GM18505 (cell line): Measurements from ENCODE around the gene MAP3K1.
"Not testable (repeated sequence)": the region's sequence is repeated elsewhere in the genome, so short reads cannot be mapped to it uniquely, and the experiment has no call there.

ENCODE experiments used
- ATAC-seq: cut with Tn5 transposase; IDR thresholded peaks from one replicate; pipeline ENCODE4 v1.9.1; 2021; ENCODE audit not compliant: unreplicated experiment
- POLR2A ChIP-seq: IDR thresholded peaks from 4 replicates; pipeline ENCODE4 v1.6.1; 2011; ENCODE audit warnings: borderline replicate concordance; ENCODE audit not compliant: insufficient read depth, insufficient read length; ENCODE audit errors: extremely low read depth

The MAP3K1 gene

DNA sequence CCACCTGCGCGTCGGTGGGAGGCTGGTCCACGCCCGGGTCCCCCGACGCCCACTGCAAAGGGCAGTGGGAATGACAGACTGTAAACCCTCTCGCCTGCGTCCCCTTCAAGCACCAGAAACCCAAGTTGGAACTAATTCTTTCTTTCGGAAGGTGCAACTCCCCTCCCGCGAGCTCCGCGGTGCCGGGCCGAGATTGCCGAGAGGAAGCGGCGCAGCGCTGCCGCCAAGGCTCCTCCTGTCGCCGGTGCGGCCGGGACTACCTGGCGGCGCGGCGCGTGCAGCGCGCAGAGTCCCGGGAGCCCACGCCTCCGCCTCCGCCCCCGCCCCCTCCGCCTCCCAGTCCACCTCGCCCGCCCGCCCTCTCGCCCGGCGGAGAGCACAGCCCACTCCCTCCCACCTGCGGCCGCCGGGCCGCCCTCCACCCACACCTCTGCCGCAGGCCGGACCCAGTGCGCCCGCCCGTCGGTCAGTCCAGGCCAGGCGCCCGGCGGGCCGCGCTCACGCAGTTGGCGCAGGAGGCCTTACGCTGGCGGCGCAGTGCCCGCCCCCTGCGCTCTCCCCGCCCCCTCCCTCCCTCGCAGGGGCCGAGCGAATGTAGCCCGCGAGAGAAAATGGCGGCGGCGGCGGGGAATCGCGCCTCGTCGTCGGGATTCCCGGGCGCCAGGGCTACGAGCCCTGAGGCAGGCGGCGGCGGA lies at the start of gene MAP3K1:
MAP3K1 (plus strand) TSS at position 587 of the 695 bp plus-strand sequence; CDS start at position 612, 25 bp downstream.
- peak; percentile 53 for TF ChIP-seq POLR2A

DNA sequence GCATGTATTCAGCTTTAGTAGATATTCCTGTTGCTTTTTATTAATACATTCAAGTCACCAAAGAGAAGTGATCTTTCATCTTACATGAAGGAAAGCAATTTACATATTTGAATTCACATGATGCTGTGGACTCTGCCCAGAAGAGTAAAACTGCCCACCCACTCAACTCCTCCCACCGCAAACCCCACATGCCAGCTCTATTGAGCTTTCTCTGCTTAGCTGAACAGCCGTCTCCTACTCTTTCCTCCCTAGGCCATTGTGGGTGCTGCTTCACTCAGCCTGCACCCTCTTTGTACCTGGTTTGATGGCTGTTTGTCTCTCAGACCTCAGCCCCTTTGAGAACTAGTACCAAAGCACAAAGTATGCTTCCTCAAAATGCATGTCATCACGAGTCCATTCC lies 48.4 kb upstream of the MAP3K1 start:
- no peak for ATAC-seq
- no peak for TF ChIP-seq POLR2A

More for the DNA sequence above, at the start of gene MAP3K1:
- peak; percentile 60 for ATAC-seq

DNA sequence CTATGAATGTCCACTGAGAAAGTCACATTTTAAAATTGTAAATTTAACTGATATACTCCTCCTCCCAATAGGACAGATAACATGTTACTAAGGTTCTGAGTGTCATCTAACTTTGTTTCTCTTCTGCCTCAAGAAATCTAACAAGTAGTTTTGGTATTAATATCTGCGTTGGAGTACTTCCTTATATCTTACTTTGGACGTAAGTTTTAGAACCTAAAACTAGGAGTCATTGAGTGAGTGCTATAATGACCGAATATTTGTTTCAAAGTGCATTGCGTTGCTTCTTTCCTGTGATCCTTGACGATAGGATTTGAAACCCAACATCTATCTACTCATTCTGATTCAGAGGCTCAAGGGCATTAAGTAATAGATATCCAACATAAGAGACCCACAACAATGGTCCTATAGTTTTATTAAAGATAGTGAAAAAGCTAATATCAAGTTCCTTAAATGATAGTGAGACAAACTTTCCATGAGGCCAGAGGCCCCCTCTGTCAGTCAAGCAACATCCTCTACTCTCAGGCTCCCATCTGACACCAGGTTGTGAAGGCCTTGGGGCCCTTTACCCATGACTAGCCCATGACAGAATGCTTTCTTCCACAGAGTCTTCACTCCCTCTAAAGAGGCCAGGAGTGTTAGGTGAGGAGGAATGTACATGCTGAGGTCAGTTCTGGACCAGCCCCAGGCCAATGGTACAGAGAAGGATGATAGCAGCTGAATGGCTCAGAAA lies 45.3 kb upstream of the MAP3K1 start:
- no peak for ATAC-seq
- no peak for TF ChIP-seq POLR2A

DNA sequence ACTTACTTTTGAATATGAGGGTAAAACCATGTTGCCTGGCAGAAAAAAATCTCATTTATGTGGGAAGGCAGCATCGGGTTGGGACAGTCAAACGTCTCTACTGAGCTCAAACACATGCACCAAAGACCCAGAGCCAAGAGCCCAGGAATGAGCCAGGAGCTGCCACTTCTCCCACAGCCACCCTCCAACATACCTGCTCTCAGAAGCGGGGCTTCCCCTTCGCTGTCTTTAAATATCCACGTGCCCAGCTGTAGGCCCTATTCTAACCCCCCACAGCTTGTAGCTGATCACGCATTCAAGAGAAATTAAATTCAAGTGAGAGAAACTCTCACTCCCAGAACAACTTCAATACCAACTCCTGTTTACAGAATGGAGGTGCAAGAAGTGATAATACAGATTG lies 42.6 kb upstream of the MAP3K1 start:
- no peak for TF ChIP-seq POLR2A
- no peak for ATAC-seq

DNA sequence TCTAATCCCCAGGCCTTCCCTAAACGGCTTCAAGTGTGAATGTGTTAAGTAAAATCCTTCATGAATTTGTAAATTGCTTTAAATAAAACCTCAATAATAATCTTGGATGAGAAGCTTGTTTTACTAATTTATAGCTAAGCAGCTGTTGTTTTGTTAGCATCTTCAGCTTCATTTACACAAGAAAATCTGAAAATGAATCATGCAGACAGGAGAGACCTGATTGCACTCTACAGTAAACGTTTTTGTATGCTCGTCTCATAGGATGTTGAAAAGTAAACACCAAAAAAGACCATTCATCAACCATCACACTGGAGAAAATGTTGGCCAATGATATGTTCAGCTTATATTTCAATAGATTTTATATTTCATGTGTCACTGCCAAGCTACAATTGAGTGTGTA lies 40.4 kb upstream of the MAP3K1 start:
- TF ChIP-seq POLR2A, result no peak
- ATAC-seq, result no peak

DNA sequence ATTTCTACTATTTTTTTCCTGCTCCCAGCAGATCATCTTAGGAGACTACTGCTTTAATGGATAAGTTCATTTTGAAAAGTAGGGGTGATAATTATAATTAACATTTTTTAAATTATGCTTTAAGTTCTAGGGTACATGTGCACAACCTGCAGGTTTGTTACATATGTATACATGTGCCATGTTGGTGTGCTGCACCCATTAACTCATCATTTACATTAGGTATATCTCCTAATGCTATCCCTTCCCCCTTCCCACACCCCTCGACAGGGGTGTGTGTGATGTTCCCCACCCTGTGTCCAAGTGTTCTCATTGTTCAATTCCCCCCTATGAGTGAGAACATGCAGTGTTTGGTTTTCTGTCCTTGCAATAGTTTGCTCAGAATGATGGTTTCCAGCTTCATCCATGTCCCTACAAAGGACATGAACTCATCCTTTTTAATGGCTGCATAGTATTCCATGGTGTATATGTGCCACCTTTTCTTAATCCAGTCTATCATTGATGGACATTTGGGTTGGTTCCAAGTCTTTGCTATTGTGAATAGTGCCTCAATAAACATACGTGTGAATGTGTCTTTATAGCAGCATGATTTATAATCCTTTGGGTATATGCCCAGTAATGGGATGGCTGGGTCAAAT lies 39.0 kb upstream of the MAP3K1 start:
- ATAC-seq, result not testable (repeated sequence)

DNA sequence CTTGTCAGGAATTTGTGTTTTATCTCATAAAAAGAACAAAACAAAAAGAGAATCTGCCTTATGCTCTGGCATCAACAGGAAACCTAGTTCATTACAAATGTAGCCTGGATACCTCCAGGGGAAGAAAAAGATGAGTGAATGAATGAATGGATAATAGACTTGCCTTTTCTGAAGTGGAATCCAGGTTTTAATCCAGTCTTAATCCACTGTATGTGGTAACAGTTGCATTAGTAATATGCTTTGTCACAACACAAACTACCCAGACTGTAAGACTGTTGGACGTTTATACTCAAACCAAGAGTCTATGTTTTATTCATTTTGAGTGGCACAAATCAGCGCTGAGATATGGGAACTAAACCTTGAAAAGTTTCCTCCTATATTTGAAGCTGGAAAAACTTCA lies 32.1 kb upstream of the MAP3K1 start:
- ATAC-seq, result no peak
- no peak for TF ChIP-seq POLR2A

DNA sequence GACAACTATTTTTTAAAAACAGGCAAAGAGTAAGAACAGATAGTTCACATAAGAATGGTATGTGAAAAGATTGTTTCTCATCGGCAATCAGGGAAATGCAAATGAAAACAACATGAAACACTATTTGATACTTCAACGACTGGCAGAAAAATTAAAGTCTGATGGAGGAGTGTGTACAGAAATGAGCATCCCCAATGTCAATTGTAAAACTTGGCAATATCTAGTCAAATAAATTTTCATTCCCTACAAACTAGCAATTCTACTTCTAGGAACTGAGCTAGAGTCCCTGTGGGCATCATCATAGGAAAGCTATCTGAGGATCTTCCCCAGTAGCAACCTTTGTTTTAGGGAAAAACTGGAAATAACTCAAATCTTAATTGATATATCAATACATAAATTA lies 29.0 kb upstream of the MAP3K1 start:
- no peak for ATAC-seq
- TF ChIP-seq POLR2A, result no peak

DNA sequence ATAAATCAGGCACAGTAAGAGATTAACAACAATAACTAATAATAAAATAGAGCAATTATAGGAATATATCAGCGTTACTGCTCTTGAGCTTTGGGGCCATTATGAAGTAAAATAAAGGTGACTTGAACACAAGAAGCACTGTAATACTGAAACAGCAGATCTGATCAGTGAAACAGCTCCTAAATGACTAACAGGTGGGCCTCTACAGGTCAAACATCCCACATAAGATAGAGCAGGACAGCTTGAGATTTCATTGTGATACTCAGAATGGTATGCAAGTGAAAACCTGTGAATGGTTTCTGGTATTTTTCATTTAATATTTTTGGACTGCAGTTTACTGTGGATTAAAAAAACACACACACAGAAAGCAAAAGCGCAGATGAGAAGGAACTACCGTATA lies 24.0 kb upstream of the MAP3K1 start:
- no peak for ATAC-seq

DNA sequence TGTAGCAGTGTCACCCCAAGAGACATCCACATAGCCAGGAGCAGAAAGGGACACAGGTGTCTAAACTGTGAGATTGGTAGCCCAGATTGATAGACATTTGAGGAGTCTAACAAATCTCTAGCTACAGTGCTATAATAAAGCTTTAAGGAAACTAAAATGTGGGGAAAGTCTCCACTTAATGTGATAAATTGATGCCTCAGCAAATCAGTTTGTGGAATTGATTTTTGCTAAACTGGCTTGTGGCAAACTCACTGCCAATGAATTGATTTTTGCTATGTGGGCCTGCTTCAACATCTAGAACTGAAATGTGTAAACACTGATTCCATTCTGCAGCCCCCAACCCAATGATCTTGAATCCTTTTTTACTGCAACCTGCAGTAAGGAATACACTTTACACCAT lies 16.8 kb upstream of the MAP3K1 start:
- no peak for TF ChIP-seq POLR2A
- ATAC-seq, result no peak

More for the DNA sequence above, 24.0 kb upstream of the MAP3K1 start:
- TF ChIP-seq POLR2A, result no peak

DNA sequence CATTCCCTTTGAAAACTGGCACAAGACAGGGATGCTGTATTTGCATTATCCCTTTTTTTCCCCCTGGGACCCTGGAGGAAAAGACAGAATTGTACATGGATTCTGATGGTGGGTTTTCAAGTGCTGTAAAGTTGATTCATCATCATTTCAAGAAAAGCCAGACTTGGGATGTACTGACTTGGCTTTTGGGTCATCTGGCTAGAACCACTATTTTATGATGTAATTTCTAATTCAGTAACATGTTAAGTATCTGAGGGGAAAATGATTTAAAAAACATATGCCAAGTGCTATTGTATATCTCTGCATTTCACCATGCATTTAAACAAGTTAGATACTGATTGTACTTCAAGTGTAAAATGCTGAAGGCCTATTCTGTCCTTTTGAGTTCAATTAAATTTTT lies 15.2 kb upstream of the MAP3K1 start:
- ATAC-seq, result no peak

DNA sequence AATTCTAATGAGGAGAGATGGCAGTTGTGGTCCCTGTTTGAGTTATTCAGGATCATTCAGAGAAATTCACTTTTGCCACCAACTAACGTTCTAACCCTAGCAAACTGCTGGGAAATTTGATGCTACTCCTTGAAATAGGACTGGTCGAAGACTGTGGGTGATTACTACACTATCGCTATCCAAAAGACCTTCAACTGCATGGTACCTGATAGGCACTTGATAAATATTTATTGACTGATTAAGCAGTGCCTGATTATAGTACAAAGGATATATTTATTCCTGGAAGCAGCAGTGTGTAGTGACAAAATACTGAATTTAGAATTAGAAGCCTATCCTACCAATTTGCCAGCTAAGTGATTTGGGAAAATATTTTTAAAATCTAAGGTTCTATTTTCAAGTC lies 14.1 kb upstream of the MAP3K1 start:
- no peak for ATAC-seq
- TF ChIP-seq POLR2A, result no peak

More for the DNA sequence above, 15.2 kb upstream of the MAP3K1 start:
- TF ChIP-seq POLR2A, result no peak

DNA sequence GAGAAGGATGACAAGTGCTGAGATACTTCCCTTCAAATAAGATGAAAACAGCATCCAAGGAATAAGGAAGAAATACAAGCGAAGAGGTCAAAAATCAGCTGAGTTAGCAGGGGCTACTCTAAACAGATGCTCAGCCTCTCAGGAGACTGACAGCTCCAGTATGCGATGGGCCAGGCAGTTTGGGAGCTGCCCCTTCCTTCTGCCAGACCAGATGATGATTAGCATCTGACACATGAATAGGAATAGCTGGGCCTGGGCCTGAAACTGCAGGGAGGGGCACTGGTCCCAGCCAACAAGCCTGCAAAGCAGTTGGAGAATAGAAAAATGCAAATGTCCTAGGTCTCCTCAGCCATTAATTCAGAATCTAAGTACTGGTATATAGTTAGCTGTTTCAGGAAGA lies 13.1 kb upstream of the MAP3K1 start:
- no peak for TF ChIP-seq POLR2A
- ATAC-seq, result no peak

DNA sequence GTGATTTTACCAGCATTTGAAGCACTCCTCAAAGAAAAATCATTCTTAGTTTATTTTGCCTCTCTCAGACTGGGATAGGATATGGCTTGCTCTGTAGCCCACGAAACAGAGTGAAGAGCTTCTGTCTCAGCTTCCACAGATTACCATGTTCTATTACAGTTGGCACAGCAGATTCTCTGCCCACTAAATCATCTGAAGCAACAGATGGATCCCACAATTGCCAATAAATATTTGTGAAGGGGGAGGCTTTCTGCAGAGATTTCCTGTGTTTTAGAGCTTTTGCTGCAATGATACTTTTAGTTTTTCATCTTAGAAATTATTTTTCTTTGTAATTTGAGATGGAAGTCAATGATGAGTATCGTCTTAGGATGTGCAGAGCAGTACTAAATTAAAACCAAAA lies 12.3 kb upstream of the MAP3K1 start:
- no peak for ATAC-seq

More for the DNA sequence above, 12.3 kb upstream of the MAP3K1 start:
- no peak for TF ChIP-seq POLR2A
